ENCODE results near the gene SRRM3.
"Not testable (repeated sequence)": the region's sequence is repeated elsewhere in the genome, so short reads cannot be mapped to it uniquely, and the experiment has no call there.

The SRRM3 gene

GRCh38 chr7:76315364-76315763, 113.7 kb downstream of the SRRM3 start:
- DNase-seq (ENCODE audit: low read depth in 2 of 2): no peak

GRCh38 chr7:76316984-76317781, 115.5 kb downstream of the SRRM3 start:
- no peak for DNase-seq (ENCODE audit: low read depth in 2 of 2)

GRCh38 chr7:76317782-76318487, 116.2 kb downstream of the SRRM3 start:
- DNase-seq (ENCODE audit: low read depth in 2 of 2): peak; percentile 94 to 96

GRCh38 chr7:76318488-76319353, 117.0 kb downstream of the SRRM3 start:
- peak; percentile 53 to 68 for DNase-seq (ENCODE audit: low read depth in 2 of 2)

- DNase-seq (ENCODE audit: low read depth in 2 of 2): no peak
Observed at GRCh38 chr7:76325092-76325491, 123.4 kb downstream of the SRRM3 start.

- DNase-seq (ENCODE audit: low read depth in 2 of 2): no peak
Observed at GRCh38 chr7:76325811-76326210, 124.1 kb downstream of the SRRM3 start.

GRCh38 chr7:76326646-76327233, 125.0 kb downstream of the SRRM3 start:
- DNase-seq (ENCODE audit: low read depth in 2 of 2): no peak

GRCh38 chr7:76327610-76328009, 125.9 kb downstream of the SRRM3 start:
- DNase-seq (ENCODE audit: low read depth in 2 of 2): no peak

- no peak for DNase-seq (ENCODE audit: low read depth in 2 of 2)
Observed at GRCh38 chr7:76328389-76328788, 126.7 kb downstream of the SRRM3 start.

GRCh38 chr7:76329479-76329878, 127.8 kb downstream of the SRRM3 start:
- DNase-seq (ENCODE audit: low read depth in 2 of 2): no peak

- DNase-seq (ENCODE audit: low read depth in 2 of 2): no peak
Observed at GRCh38 chr7:76330261-76330660, 128.6 kb downstream of the SRRM3 start.

- DNase-seq (ENCODE audit: low read depth in 2 of 2): no peak
Observed at GRCh38 chr7:76330673-76331072, 129.0 kb downstream of the SRRM3 start.

- DNase-seq (ENCODE audit: low read depth in 2 of 2): no peak
Observed at GRCh38 chr7:76332078-76332477, 130.4 kb downstream of the SRRM3 start.

- DNase-seq (ENCODE audit: low read depth in 2 of 2): no peak
Observed at GRCh38 chr7:76333511-76334101, 131.9 kb downstream of the SRRM3 start.

GRCh38 chr7:76334320-76334967, 132.7 kb downstream of the SRRM3 start:
- no peak for DNase-seq (ENCODE audit: low read depth in 2 of 2)

- not testable (repeated sequence) for DNase-seq (ENCODE audit: low read depth in 2 of 2)
Observed at GRCh38 chr7:76335417-76335816, 133.7 kb downstream of the SRRM3 start.

- no peak for DNase-seq (ENCODE audit: low read depth in 2 of 2)
Observed at GRCh38 chr7:76336094-76336493, 134.4 kb downstream of the SRRM3 start.

Data from stimulated activated CD8-positive, alpha-beta memory T cell treated with anti-CD3 and anti-CD28 coated beads, Interleukin-15, amount 100 ng/mL, for 48 hours (primary cell).